GM19452 (cell line): ENCODE measurements around the gene GGCX.
"Not testable (repeated sequence)": the region's sequence is repeated elsewhere in the genome, so short reads cannot be mapped to it uniquely, and the experiment has no call there.

Experiments used
- ATAC-seq: cut with Tn5 transposase; IDR thresholded peaks from one replicate; pipeline ENCODE4 v1.9.1; 2021; ENCODE audit not compliant: unreplicated experiment

GGCX gene

GRCh38 chr2:85594715-85595300, 33.5 kb upstream of the GGCX start:
- ATAC-seq: no peak

GRCh38 chr2:85593023-85593422, 31.7 kb upstream of the GGCX start:
- no peak for ATAC-seq

- ATAC-seq: not testable (repeated sequence)
Measured at GRCh38 chr2:85592299-85592698, 31.0 kb upstream of the GGCX start.

- ATAC-seq: no peak
Measured at GRCh38 chr2:85591563-85591962, 30.3 kb upstream of the GGCX start.

- no peak for ATAC-seq
Measured at GRCh38 chr2:85590950-85591349, 29.7 kb upstream of the GGCX start.

GRCh38 chr2:85589982-85590791, 28.9 kb upstream of the GGCX start:
- no peak for ATAC-seq

- ATAC-seq: no peak
Measured at GRCh38 chr2:85589181-85589580, 27.9 kb upstream of the GGCX start.

- no peak for ATAC-seq
Measured at GRCh38 chr2:85588645-85589044, 27.4 kb upstream of the GGCX start.

GRCh38 chr2:85588236-85588635, 26.9 kb upstream of the GGCX start:
- no peak for ATAC-seq

GRCh38 chr2:85585781-85586105, 24.4 kb upstream of the GGCX start:
- ATAC-seq: no peak

- ATAC-seq: peak; percentile 45
Measured at GRCh38 chr2:85584857-85585780, 23.8 kb upstream of the GGCX start.

GRCh38 chr2:85584354-85584856, 23.1 kb upstream of the GGCX start, which contains the start of gene VAMP5:
Gene VAMP5, plus strand, starts transcription at chr2:85584431. Its CDS starts 60 bp downstream, at chr2:85584491.
- ATAC-seq: peak; percentile 61

GRCh38 chr2:85583667-85584353, 22.5 kb upstream of the GGCX start:
- ATAC-seq: no peak

GRCh38 chr2:85582492-85582891, 21.2 kb upstream of the GGCX start:
- ATAC-seq: no peak

- ATAC-seq: no peak
Measured at GRCh38 chr2:85580206-85580605, 18.9 kb upstream of the GGCX start.

GRCh38 chr2:85579266-85579935, 18.1 kb upstream of the GGCX start:
- no peak for ATAC-seq

GRCh38 chr2:85578243-85579180, 17.2 kb upstream of the GGCX start:
- no peak for ATAC-seq

- no peak for ATAC-seq
Measured at GRCh38 chr2:85577386-85578242, 16.3 kb upstream of the GGCX start, which contains the start of gene VAMP8. Gene VAMP8, plus strand, starts transcription at chr2:85577586. Its CDS starts 61 bp downstream, at chr2:85577647.
